Stimulated activated CD8-positive, alpha-beta memory T cell treated with anti-CD3 and anti-CD28 coated beads, Interleukin-12 subunit alpha, Interleukin-12 subunit beta, amount 100 ng/mL, for 1 hour (primary cell): Measurements from ENCODE around the gene CYSRT1.
A peak's percentile ranks its signal among the peaks of the same experiment; 100 is the strongest.

Source experiments
- DNase-seq: peaks from one replicate; pipeline ENCODE4 v3.0.0-alpha.2; 2020; ENCODE audit warnings: low read depth

The CYSRT1 gene, protein sequence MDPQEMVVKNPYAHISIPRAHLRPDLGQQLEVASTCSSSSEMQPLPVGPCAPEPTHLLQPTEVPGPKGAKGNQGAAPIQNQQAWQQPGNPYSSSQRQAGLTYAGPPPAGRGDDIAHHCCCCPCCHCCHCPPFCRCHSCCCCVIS

DNA sequence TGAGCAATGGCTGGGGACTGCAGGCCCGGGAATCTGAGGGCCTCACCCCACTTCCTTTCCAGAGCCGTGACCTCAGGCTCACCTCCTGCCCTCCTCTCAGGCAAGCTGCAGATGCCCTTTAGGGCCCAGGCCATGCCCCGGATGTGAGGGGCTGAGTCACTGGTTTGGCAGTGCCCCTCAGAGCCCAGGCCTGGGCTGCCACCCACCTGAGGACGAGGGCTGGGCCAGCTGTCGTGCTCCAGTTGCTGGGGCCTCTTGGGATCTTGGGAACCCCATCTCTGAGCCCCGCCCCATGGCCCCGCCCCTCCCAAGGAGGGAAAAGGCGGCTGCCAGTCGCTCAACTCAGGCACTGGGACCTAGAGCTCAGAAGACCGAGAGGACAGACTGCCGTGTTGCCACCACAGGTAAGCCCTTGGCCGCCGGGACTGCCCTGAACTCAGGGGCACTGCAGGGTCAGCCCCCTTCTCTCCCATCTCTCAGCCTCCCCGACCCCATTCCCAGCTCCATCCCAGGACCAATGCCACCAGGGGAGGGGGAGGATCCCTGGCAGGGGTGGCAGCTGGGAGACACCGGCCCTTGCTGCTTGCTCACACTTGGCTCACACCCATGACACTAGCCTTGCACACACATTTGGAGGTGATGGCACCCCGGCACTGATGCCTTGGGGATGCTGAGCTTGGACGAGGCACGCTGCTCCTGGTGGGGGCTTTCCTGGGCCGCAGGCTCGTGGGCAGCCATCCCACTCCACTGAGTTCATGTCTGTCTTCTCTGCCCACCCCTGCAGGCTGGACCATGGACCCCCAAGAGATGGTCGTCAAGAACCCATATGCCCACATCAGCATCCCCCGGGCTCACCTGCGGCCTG, at the start of gene CYSRT1:
Gene CYSRT1 (plus strand): TSS at position 345 of the 865 bp plus-strand sequence. CDS start 448 bp downstream, at position 793.
- no peak for DNase-seq

DNA sequence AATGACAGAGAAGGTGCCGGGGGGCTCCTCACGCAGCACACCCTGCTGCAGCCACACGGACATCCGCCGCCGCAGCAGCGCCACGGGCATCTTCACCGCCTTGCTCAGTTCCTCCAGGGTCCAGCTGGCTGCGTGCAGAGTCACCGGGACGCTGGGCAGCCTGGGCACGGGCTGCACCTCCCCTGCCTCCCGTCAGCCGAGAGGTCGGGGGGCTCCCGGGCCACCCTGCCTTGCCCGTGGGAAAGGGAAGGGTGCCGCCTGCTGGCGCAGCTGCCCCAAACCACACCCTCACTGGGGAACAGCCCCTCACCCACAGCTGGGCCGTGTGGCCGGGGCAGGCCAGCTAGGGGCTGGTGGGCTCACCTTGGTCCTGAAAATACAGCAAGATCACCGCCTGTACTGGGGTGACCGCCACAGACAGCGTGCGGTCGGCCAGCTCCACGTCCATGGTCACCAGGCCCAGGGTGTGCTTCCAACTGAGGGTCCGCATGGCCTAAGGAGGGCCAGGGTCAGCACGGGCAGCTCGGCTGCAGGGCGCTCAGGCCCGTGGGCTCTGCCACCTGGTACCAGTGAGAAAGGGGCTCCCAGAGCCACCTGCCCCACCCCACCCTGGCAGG, 49.5 kb upstream of the CYSRT1 start:
- no peak for DNase-seq

GRCh38 chr9:137176302-137177182, 48.4 kb upstream of the CYSRT1 start:
- DNase-seq = no peak

GRCh38 chr9:137178201-137178938, 46.6 kb upstream of the CYSRT1 start:
- no peak for DNase-seq

DNA sequence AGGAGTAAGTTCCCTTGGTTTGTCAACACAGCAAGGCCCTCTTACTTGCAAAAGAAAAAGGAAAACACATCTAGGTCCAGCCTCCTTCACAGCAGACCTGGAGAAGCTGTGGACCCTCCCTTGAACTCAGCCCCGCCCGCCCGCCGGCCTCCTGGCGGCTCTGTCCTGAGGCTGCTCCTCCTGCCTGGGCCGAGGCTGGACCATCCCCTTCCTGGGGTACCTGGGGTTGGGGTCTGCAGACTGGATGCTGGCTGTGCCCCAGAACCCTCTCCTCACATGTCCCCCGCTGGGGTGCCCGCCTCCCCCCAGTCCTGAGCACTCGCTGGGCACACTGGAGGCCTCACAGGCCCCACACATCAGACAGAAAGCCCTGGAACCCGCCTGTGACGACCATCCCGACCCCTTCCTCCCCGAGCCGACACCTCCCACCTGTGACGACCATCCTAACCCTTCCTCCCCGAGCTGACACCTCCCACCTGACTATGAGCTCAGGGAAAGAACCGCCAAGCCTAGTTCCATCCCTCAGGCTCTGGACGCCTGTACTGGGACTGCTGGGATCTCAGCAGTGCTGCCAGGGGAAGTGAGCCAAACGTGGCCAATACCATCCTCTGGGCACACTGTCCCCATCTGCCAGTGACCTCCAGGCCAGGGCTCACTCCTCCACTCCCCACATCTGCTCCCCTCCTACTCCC, 45.9 kb upstream of the CYSRT1 start:
- DNase-seq = no peak

- no peak for DNase-seq
These were observed 45.2 kb upstream of the CYSRT1 start for GRCh38 chr9:137179761-137180160.

DNA sequence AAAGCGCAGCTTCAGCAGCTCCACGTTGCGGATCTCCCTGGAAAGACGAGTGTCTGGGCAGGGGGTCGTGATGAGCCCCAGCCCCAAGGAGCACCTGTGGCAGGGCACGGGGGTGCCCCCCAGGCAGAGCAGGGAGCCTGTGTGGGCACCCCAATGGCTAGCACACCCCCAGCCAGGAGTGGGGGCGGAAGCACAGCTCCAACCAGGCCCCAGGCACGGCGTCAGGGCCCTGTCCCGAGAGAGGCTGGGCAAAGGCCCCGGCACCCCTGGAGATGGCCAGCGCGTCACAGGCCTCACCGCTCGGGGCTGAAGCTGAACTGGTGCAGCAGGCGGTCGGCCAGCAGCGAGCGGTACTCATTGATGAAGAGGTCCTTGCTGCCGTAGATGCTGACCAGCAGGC, 44.5 kb upstream of the CYSRT1 start:
- no peak for DNase-seq

DNA sequence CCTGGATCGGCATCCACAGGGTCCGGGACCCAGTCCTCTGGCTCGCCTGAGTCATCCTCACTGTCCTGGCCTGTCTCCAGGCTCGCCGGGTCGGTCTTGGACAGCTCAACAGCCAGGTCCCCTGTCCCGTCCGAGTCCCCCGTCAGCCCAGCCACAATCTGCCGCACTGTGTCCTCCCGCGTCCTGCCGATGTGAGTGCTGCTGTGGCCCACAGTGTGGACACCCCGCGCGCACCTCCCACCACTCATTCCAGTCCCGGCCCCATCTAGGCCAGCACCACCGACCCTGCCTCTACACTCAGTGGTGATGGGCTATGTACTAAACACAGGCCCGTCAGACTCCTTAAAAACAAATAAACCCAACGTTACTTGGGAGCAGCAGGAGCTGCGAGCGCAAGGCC, 43.3 kb upstream of the CYSRT1 start:
- no peak for DNase-seq

DNA sequence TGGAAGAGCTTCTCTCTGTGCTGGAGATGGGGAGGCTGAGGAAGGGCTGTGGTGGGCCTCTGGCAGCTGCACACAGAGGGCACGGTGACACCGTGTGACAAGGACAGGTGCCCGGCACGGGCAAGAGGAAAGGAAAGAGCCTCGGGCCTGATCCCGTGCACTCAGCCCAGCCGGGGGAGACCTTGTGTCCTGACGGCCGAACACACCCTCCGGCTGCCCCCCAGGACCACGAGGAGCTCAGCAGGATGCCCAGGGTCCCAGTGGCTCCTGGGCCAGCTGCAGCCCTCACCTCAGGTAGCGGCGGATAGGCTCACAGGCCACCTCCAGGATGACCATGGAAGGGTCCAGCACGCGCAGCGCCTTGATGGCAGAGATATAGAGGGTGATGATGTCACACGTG, 42.1 kb upstream of the CYSRT1 start:
- DNase-seq = no peak

DNA sequence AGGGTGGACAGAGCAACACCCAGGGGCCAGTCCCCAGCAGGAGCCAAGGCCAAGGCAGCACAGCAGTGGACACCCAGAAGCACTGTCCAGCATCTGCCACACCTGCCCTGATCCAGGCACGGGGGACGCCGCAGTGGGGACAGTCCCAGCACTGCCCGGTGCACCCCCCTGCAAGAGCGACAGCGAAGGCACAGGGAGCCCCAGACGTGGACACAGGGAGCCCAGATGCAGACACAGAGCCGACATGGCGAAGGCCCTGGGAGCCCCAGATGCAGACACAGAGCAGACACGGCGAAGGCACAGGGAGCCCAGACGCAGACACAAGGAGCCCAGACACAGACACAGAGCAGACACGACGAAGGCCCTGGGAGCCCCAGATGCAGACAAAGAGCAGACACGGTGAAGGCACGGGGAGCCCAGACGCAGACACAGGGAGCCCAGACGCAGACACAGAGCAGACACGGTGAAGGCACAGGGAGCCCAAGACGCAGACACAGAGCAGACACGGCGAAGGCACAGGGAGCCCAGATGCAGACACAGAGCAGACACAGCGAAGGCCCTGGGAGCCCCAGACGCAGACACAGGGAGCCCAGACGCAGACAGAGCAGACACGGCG, 40.9 kb upstream of the CYSRT1 start:
- DNase-seq = no peak

- DNase-seq = no peak
These were observed 39.9 kb upstream of the CYSRT1 start for GRCh38 chr9:137184881-137185660.

DNA sequence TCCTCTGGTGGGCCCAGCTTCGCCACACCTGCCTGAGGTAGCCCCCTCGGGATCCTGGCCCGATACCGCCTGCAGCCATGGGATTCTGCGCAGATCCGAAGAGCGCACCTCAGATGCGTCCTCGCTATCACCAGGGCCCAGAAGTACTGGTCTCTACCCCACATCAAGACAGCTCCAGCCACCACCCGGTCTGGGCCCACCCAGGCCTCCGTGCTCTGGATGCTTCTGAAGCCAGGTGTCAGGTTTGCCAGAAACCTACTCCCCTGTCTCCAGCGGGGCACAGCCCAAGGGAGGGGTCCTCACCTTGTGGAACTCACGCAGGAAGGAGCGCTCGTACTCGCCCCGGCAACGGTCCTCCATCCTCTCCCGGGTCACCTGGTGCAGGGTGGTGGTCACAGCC, 39.1 kb upstream of the CYSRT1 start:
- no peak for DNase-seq

DNA sequence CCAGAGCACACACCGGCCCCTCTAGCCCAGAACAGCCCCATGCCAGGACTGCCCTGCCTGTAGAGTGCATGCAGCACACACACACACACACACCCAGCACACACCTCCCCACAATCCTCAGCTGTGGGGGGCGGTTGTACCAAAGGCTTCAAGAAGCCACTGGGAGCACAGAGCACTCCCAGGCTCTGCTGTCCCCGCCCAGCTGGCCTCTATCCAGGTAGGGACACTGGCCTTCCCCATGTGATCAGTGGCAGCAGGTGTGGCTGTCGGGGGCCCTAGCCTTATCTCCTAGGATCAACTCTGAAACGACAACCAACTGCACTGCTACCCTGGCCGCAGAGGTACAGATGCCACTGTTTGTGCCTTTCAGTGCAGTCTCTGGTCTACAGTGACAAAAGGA, 38.6 kb upstream of the CYSRT1 start:
- DNase-seq = no peak

DNA sequence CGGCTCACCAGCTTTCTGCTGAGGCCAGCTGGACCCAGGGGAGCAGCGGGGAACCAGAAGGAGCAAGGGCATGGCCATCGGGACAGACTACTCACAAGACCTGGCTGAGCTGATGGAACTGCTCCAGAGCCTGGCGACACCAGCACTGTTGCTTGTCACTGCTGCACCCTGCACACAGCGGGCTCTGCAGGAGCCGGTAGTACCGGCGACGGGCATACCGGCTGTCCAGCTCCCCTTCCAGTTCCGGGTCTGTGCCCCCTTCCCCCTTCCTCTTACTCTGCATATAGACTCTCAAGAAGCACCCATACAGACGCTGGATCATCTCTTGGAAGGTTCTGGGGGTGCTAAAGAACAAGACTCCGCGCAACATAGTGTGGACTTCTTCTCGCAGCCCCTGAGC, 37.6 kb upstream of the CYSRT1 start:
- no peak for DNase-seq

- no peak for DNase-seq
These were observed 36.9 kb upstream of the CYSRT1 start for GRCh38 chr9:137188086-137188489.

DNA sequence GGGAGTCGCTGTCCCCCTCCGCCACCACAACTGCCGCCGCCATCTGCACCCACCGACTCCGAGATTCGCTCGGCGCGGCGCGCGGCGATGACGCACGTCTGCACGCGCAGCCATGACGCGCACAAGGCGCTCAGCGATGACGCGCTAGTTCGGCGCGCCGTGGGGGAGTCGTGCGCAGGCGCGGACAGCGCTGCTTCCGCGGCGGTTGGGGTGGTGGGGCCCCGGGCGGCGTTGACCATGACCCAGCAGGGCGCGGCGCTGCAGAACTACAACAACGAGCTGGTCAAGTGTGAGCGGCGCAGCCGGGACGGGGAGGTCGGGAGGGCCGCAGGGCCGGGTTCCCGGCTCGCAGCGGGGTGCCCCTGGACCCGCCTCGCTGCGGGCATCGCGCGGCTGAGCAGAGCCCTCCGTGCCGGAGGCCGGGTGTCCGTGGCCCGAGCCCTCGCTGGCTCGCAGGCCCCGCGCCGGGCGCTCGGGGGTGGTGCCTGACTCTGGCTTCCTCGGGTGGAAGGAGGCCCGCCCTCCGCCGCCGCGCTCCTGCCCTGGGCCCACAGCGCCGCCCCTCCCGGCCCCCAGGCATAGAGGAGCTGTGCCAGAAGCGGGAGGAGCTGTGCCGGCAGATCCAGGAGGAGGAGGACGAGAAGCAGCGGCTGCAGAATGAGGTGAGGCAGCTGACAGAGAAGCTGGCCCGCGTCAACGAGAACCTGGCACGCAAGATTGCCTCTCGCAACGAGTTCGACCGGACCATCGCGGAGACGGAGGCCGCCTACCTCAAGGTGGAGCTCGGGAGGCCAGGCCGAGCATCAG, 36.3 kb upstream of the CYSRT1 start, which contains the start of the genes ANAPC2 and SSNA1:
Gene ANAPC2 (minus strand): TSS at position 71 of the 807 bp plus-strand sequence. CDS start 28 bp downstream, at position 43.
Gene SSNA1 (plus strand): TSS at position 187 of the 807 bp plus-strand sequence. CDS start 51 bp downstream, at position 238.
- DNase-seq = peak; percentile 88

DNA sequence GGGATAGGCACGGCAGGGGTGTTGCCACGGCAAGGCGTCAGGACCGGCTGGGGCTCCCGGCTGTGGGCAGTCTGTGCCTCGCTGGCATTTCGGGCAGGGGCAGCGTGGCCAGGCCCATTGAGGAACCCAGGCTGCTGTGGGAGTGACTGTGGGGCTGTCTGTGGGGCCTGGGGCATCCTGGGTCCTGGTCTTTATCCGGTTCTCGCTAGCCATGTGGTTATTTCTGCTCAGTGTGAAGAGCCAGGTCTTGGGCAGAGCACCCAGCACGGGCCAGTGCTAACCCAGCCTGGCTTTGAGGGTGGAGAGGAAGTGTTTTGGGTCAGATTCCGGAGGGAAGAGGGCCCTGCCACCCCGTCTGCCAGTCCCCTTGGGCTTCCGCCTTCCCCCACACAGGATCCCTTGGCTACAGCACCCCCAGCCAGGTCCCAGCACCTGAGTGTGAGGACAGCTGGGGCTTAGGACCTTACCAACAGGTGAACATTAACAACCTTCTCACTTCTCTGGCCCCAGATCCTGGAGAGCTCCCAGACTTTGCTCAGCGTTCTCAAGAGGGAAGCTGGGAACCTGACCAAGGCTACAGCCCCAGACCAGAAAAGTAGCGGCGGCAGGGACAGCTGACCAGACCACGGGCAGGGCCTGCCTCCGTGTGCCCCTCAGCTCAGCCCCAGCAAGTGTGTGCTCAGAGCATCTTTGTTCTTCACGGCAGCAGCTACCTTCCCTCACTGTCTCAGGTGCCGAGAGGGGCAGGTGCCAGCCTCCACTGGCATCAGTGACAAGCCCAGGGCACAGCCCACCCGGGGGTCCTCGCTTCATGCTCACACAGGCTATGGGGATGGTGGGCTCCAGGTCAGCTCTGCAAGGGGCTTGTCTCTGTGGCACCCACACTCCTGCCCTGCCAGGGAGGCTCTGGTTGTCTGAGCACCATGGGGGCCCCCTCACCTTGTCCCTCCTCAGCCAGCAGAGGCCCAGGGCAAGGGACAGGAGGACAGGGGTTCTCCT, 35.4 kb upstream of the CYSRT1 start:
- DNase-seq = no peak
